ENCODE measurements around the gene ADRA2B. TPM values are rescaled to one million over a fixed set of nuclear protein-coding genes. Genes with fewer than 3 reads are reported as not detected.

The ADRA2B gene
- total RNA-seq, 1 donor from 2014 or later, result not detected

DNA sequence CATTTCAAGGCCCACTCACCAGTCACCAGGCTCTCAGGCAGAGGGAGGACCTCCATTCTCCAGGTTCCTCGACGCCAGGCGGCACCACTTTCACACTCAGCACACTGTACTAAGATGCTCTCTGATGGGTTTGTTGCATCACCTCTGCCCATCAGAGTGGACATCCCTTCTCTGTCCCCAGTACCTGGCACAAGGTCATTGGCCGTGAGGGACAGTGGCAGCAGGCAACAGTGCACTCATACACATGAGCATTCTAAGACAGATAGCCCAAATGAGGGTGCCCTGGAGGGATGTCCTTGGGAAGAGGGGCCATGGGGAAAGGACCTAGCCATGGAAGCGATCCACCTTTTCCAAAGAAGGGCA lies 3.0 kb upstream of the ADRA2B start:
- no peak for DNase-seq (ENCODE audit: low read depth)

DNA sequence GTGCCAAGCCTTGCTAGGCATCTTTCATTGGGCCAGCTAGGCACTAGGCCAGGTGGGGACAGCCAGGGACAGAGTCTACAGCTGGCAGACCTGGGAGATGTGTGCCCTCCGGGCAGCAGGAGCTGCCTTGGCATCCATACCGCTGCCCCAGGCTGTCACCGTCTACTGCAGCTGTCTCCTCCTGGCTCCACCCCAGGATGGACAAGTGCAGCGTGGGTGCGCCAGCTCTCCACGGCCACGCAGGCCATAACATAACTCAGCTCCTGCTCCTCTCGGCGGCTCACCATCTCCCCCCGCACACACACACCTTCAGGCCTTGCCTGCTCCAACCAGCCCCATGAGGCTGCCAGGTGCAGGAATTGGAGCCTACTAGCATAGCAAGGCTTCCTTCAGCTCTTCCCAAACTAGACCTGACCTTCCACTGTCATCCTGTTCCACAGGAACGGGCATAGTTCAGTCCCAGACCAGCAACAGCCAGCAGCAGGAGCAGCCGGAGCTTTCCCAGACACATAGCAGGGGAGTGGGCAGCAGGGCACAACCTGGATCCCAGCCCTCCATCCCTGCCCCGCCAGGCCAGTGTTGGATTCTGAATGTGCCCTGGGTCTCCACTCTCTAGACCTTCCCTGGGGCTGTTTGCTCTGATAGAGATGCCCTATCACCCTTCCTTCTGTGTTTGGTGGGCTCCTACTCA lies 2.5 kb upstream of the ADRA2B start:
- DNase-seq (ENCODE audit: low read depth), result peak; percentile 26

- DNase-seq (ENCODE audit: low read depth), result no peak
Observed at GRCh38 chr2:96117701-96118588, 1.6 kb upstream of the ADRA2B start.

GRCh38 chr2:96116879-96117533 lies 635 bp upstream of the ADRA2B start:
- DNase-seq (ENCODE audit: low read depth), result peak; percentile 41

DNA sequence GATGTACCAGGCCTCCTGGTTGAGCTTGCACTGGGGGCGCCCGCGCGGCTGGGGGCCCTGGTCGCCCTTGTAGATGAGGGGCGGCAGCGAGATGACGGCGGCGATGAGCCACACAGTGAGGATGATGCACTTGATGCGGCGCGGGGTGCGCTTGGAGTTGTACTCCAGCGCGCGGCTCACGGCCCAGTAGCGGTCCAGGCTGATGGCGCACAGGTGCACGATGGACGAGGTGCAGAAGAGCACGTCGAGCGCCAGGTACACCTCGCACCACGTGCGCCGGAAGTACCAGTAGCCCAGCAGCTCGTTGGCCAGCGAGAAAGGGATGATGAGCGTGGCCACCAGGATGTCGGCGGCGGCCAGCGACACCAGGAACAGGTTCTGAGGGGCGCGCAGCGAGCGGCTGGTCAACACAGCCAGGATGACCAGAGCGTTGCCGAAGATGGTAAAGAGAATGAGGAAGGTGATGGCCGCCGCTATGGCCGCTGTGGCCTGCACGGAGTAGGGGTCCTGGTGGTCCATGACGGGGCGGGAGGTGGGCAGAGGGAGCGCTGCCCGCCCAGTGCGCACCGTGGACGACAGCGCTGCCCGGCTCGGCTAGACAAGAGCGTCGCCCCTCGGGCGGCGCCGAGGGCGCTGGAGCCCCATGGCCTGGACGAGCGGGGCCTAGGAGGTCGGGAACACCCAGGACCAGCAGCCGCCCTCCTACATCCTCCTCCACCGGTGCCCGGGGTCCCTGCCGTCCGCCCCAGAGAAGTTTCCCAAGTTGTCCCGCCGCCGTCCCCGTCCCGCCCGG lies 544 bp downstream of the ADRA2B start:
- DNase-seq (ENCODE audit: low read depth), result no peak

- DNase-seq (ENCODE audit: low read depth), result no peak
Observed at GRCh38 chr2:96114903-96115581, 1.3 kb downstream of the ADRA2B start.

DNA sequence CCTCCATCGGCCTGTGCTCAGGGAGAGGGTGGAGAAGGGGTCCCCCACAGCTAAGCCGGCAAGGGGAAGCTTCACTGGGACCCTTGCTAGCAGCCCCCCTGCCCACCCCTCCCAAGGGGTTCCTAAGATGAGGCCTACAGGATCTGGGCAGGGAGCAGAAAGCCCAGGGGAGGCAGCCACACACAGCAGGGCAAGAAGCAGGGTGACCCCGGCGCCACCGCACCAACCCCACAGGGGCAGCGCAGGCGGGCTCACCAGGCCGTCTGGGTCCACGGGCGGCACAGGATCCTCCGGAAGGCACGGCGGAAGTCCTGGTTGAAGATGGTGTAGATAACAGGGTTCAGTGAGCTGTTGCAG lies 1.8 kb downstream of the ADRA2B start:
- DNase-seq (ENCODE audit: low read depth), result no peak

GRCh38 chr2:96113951-96114350 lies 2.4 kb downstream of the ADRA2B start:
- no peak for DNase-seq (ENCODE audit: low read depth)

DNA sequence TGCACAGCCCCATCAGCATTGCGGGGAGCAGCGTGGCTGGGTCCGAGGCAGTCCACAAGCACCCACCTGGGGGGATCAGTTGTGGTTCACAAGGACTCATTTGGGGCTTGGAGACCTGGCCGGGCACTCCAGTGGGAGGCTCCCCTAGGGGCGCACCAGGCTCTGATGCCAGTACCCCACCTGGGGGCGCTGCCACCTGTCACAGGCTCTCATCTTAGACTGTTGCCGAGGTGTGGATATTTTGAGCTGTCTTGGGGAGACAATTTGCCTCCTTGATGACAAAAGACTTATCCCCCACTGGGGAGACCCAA lies 3.0 kb downstream of the ADRA2B start:
- no peak for DNase-seq (ENCODE audit: low read depth)

- DNase-seq (ENCODE audit: low read depth), result no peak
Observed at GRCh38 chr2:96112501-96113366, 3.6 kb downstream of the ADRA2B start.

DNA sequence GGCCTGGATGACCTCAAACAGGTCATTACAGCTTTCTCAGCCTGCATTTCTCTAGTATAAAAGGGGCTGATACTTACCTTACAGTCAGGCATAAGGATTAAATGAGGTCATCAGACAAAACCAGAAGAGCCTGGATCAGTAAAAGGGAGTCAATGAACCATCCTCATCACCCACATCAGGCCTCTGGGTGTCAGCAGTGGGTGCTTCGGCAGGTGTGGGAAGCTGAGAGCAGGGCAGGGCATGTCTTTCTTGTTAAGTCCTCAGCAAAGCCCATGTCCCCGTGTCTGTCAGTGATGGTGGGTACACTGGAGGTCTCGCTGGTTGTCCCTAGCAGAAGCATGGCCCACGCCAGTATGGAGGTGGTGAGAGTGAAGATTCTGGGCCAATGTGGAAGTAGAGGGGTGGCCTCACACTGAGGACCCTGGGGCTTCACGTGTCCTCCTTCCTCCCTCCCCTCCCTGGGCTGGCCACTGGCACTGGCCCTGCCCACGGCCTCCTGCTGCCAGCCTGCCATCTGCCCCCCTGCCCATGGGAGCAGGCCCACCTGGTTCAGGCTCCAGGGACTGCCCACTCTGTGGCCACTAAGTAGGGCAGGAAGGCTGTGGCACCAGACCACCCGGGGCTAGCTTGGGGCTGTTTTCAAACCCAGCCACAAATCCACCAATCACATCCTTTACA lies 4.4 kb downstream of the ADRA2B start:
- no peak for DNase-seq (ENCODE audit: low read depth)

GRCh38 chr2:96111257-96111640 lies 5.1 kb downstream of the ADRA2B start:
- DNase-seq (ENCODE audit: low read depth), result no peak

GRCh38 chr2:96110621-96111256 lies 5.6 kb downstream of the ADRA2B start:
- DNase-seq (ENCODE audit: low read depth), result no peak

DNA sequence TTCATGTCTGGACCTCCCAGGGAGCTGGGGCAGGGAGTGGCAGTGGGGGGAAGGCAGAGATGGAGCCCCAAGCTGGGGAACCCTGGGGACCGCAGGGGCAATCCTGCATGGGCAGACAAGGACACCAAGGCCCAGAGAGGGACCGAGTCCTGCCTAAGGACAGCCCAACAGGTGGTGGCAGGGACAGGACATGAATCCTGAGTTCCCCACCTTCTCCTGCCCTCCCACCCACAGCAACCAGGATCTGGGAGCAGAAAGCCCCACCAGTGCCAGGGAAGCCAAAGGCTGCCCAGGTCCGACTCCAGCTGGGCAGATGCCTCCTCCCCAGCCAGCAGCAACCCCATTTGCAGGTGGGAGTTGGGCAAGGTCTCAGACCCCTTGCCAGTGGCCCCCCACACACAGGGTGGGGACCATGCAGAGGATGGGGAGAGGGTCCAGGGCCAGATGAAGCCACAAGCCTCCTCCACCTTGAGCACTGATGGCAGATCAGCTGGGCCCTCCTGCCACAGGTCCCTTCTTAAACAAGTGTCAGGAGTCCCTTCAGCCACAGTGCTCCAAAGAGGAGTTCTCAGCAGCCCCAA lies 6.3 kb downstream of the ADRA2B start:
- DNase-seq (ENCODE audit: low read depth), result no peak

GRCh38 chr2:96109361-96109680 lies 7.0 kb downstream of the ADRA2B start:
- no peak for DNase-seq (ENCODE audit: low read depth)

- DNase-seq (ENCODE audit: low read depth), result no peak
Observed at GRCh38 chr2:96108541-96109360, 7.6 kb downstream of the ADRA2B start.

- DNase-seq (ENCODE audit: low read depth), result no peak
Observed at GRCh38 chr2:96108151-96108540, 8.2 kb downstream of the ADRA2B start.

- DNase-seq (ENCODE audit: low read depth), result no peak
Observed at GRCh38 chr2:96107708-96108065, 8.7 kb downstream of the ADRA2B start.

Data from myocyte (in vitro differentiated cells).